Measurements from ENCODE around the gene BBLN.
"Not testable (repeated sequence)": the region's sequence is repeated elsewhere in the genome, so short reads cannot be mapped to it uniquely, and the experiment has no call there.

BBLN gene

GRCh38 chr9:128159784-128160602 lies at the start of gene BBLN:
TSS of gene BBLN (plus strand) at chr9:128160265. CDS start at chr9:128160408, 143 bp downstream.
- peak; percentile 31 for DNase-seq (ENCODE audit: low read depth)
- TF ChIP-seq CTCF (IDR thresholded peaks at IDR 0.05; ENCODE audit: control insufficient read depth, extremely low read depth, insufficient read depth): no peak
- H3K4me3 ChIP-seq (ENCODE audit: low read depth, low read length): peak within 1 kb of the TSS; percentile 89

GRCh38 chr9:128111726-128112125 lies 48.3 kb upstream of the BBLN start:
- not testable (repeated sequence) for DNase-seq (ENCODE audit: low read depth); H3K4me3 ChIP-seq (ENCODE audit: low read depth, low read length)

- no peak for TF ChIP-seq CTCF (IDR thresholded peaks at IDR 0.05; ENCODE audit: control insufficient read depth, extremely low read depth, insufficient read depth)
- no peak overlapping the region for H3K4me3 ChIP-seq (ENCODE audit: low read depth, low read length)
- no peak for DNase-seq (ENCODE audit: low read depth)
These were observed 46.3 kb upstream of the BBLN start for GRCh38 chr9:128113526-128114325.

- DNase-seq (ENCODE audit: low read depth): no peak
- TF ChIP-seq CTCF (IDR thresholded peaks at IDR 0.05; ENCODE audit: control insufficient read depth, extremely low read depth, insufficient read depth): no peak
- H3K4me3 ChIP-seq (ENCODE audit: low read depth, low read length): no peak overlapping the region
These were observed 45.5 kb upstream of the BBLN start for GRCh38 chr9:128114326-128115186.

- no peak overlapping the region for H3K4me3 ChIP-seq (ENCODE audit: low read depth, low read length)
- no peak for DNase-seq (ENCODE audit: low read depth)
- no peak for TF ChIP-seq CTCF (IDR thresholded peaks at IDR 0.05; ENCODE audit: control insufficient read depth, extremely low read depth, insufficient read depth)
These were observed 44.6 kb upstream of the BBLN start for GRCh38 chr9:128115187-128116103.

GRCh38 chr9:128116104-128117083 lies 43.7 kb upstream of the BBLN start:
- TF ChIP-seq CTCF (IDR thresholded peaks at IDR 0.05; ENCODE audit: control insufficient read depth, extremely low read depth, insufficient read depth): no peak
- DNase-seq (ENCODE audit: low read depth): no peak

More at GRCh38 chr9:128116104-128117083, 43.7 kb upstream of the BBLN start:
- H3K4me3 ChIP-seq (ENCODE audit: low read depth, low read length): no peak overlapping the region
